ENCODE results near the gene PTCRA.

Gene PTCRA

GRCh38 chr6:42909835-42910234, 6.0 kb upstream of the PTCRA start:
- TF ChIP-seq, protein P1, sequence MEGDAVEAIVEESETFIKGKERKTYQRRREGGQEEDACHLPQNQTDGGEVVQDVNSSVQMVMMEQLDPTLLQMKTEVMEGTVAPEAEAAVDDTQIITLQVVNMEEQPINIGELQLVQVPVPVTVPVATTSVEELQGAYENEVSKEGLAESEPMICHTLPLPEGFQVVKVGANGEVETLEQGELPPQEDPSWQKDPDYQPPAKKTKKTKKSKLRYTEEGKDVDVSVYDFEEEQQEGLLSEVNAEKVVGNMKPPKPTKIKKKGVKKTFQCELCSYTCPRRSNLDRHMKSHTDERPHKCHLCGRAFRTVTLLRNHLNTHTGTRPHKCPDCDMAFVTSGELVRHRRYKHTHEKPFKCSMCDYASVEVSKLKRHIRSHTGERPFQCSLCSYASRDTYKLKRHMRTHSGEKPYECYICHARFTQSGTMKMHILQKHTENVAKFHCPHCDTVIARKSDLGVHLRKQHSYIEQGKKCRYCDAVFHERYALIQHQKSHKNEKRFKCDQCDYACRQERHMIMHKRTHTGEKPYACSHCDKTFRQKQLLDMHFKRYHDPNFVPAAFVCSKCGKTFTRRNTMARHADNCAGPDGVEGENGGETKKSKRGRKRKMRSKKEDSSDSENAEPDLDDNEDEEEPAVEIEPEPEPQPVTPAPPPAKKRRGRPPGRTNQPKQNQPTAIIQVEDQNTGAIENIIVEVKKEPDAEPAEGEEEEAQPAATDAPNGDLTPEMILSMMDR (conservative IDR thresholded peaks at IDR 0.05; ENCODE audit: low read length) = no peak
- TF ChIP-seq EZH2phosphoT487 (IDR thresholded peaks at IDR 0.05; ENCODE audit: borderline replicate concordance) = no peak
- Histone ChIP-seq H3K27me3 (ENCODE audit: insufficient read depth, low read length, poor library complexity, severe bottlenecking) (no peaks in the 10 kb centered on the region), H3F3A (ENCODE audit: low read depth) (no peaks in the 10 kb centered on the region), H3K36me3 (ENCODE audit: insufficient read depth, low read length) (no peaks in the 10 kb centered on the region), H4K20me1 (ENCODE audit: insufficient read depth, low read length, poor library complexity, severe bottlenecking) (no peaks in the 10 kb centered on the region), H3K9me3 (ENCODE audit: insufficient read depth, low read depth, low read length) (no peaks in the 10 kb centered on the region), H2AFZ (ENCODE audit: low read length) (no peak overlapping the region), H3K4me2 (ENCODE audit: low read depth, low read length, poor library complexity, severe bottlenecking) (no peak overlapping the region), H3K79me2 (ENCODE audit: insufficient read depth, low read length) (no peaks in the 10 kb centered on the region), H3K4me1 (ENCODE audit: insufficient read depth, low read length, poor library complexity, severe bottlenecking) (no peaks in the 10 kb centered on the region), H3K4me3 (ENCODE audit: low read length, poor library complexity, severe bottlenecking) (no peak overlapping the region), H3K9me2 (replicated peaks; ENCODE audit: low read depth, low read length) (no peaks in the 10 kb centered on the region), H3K9ac (ENCODE audit: low read depth, low read length, poor library complexity, severe bottlenecking) (no peak overlapping the region)

- Histone ChIP-seq H3K4me2 (ENCODE audit: low read depth, low read length, poor library complexity, severe bottlenecking) (no peak overlapping the region), H3K27me3 (ENCODE audit: insufficient read depth, low read length, poor library complexity, severe bottlenecking) (no peaks in the 10 kb centered on the region), H4K20me1 (ENCODE audit: insufficient read depth, low read length, poor library complexity, severe bottlenecking) (no peaks in the 10 kb centered on the region), H3K4me1 (ENCODE audit: insufficient read depth, low read length, poor library complexity, severe bottlenecking) (no peaks in the 10 kb centered on the region), H3F3A (ENCODE audit: low read depth) (no peaks in the 10 kb centered on the region), H3K9me3 (ENCODE audit: insufficient read depth, low read depth, low read length) (no peaks in the 10 kb centered on the region), H3K36me3 (ENCODE audit: insufficient read depth, low read length) (no peaks in the 10 kb centered on the region), H3K9ac (ENCODE audit: low read depth, low read length, poor library complexity, severe bottlenecking) (no peak overlapping the region), H3K4me3 (ENCODE audit: low read length, poor library complexity, severe bottlenecking) (no peak overlapping the region), H2AFZ (ENCODE audit: low read length) (no peak overlapping the region), H3K79me2 (ENCODE audit: insufficient read depth, low read length) (no peaks in the 10 kb centered on the region), H3K9me2 (replicated peaks; ENCODE audit: low read depth, low read length) (no peaks in the 10 kb centered on the region)
- TF ChIP-seq, protein P1 (conservative IDR thresholded peaks at IDR 0.05; ENCODE audit: low read length) = no peak
- no peak for TF ChIP-seq EZH2phosphoT487 (IDR thresholded peaks at IDR 0.05; ENCODE audit: borderline replicate concordance)
Measured at GRCh38 chr6:42911171-42912021, 4.5 kb upstream of the PTCRA start.

DNA sequence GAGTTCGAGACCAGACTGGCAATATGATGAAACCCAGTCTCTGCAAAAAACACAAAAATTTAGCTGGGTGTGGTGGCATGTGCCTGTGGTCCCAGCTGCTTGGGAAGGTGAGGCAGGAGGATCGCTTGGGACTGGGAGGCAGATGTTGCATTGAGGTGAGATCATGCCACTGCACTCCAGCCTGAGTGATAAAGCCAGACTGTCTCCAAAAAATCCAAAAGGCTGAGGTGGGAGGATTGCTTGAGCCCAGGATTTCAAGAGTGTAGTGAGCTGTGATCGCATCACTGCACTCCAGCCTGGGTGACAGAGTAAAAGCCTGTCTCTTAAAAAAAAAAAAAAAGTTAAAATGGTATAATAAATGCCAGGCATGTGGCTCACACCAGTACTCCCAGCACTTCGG, 1.3 kb upstream of the PTCRA start:
- Histone ChIP-seq H3K27me3 (ENCODE audit: insufficient read depth, low read length, poor library complexity, severe bottlenecking) (no peaks in the 10 kb centered on the region), H3K79me2 (ENCODE audit: insufficient read depth, low read length) (no peaks in the 10 kb centered on the region), H3K4me1 (ENCODE audit: insufficient read depth, low read length, poor library complexity, severe bottlenecking) (no peaks in the 10 kb centered on the region), H3K9ac (ENCODE audit: low read depth, low read length, poor library complexity, severe bottlenecking) (no peak overlapping the region), H3F3A (ENCODE audit: low read depth) (no peaks in the 10 kb centered on the region), H3K36me3 (ENCODE audit: insufficient read depth, low read length) (no peaks in the 10 kb centered on the region), H3K4me3 (ENCODE audit: low read length, poor library complexity, severe bottlenecking) (no peak overlapping the region), H3K9me2 (replicated peaks; ENCODE audit: low read depth, low read length) (no peaks in the 10 kb centered on the region), H3K9me3 (ENCODE audit: insufficient read depth, low read depth, low read length) (no peaks in the 10 kb centered on the region), H2AFZ (ENCODE audit: low read length) (no peak overlapping the region), H3K4me2 (ENCODE audit: low read depth, low read length, poor library complexity, severe bottlenecking) (no peak overlapping the region), H4K20me1 (ENCODE audit: insufficient read depth, low read length, poor library complexity, severe bottlenecking) (no peaks in the 10 kb centered on the region)
- TF ChIP-seq EZH2phosphoT487 (IDR thresholded peaks at IDR 0.05; ENCODE audit: borderline replicate concordance) = no peak

DNA sequence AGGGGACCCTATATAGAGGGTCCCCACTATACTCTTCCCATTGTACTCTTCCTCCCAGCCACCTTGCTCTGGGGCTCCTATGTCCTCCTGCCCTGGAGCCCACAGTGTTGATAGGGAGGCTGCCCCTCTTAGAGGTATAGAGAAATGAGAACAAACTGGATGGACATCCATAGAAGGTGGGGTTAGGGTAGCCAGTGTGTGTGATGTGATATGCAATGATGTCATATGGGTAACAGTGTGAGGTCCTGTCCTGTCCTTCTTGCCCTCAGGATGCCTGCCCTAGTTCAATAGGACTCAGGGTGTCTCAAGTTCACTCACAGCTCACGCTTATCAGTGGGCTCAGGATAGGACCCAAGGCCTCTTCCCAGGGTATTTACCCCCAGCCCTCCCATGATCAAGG, 435 bp downstream of the PTCRA start:
- Histone ChIP-seq H3F3A (ENCODE audit: low read depth) (no peaks in the 10 kb centered on the region), H3K4me1 (ENCODE audit: insufficient read depth, low read length, poor library complexity, severe bottlenecking) (no peaks in the 10 kb centered on the region), H3K9me3 (ENCODE audit: insufficient read depth, low read depth, low read length) (no peaks in the 10 kb centered on the region), H3K36me3 (ENCODE audit: insufficient read depth, low read length) (no peaks in the 10 kb centered on the region), H3K4me2 (ENCODE audit: low read depth, low read length, poor library complexity, severe bottlenecking) (no peak overlapping the region), H3K27me3 (ENCODE audit: insufficient read depth, low read length, poor library complexity, severe bottlenecking) (no peaks in the 10 kb centered on the region), H3K9ac (ENCODE audit: low read depth, low read length, poor library complexity, severe bottlenecking) (no peak overlapping the region), H2AFZ (ENCODE audit: low read length) (no peak overlapping the region), H4K20me1 (ENCODE audit: insufficient read depth, low read length, poor library complexity, severe bottlenecking) (no peaks in the 10 kb centered on the region), H3K4me3 (ENCODE audit: low read length, poor library complexity, severe bottlenecking) (no peak overlapping the region), H3K79me2 (ENCODE audit: insufficient read depth, low read length) (no peaks in the 10 kb centered on the region), H3K9me2 (replicated peaks; ENCODE audit: low read depth, low read length) (no peaks in the 10 kb centered on the region)
- TF ChIP-seq, protein P1 (conservative IDR thresholded peaks at IDR 0.05; ENCODE audit: low read length) = no peak
- TF ChIP-seq EZH2phosphoT487 (IDR thresholded peaks at IDR 0.05; ENCODE audit: borderline replicate concordance) = no peak

Data from Loucy (cell line).